Measurements from ENCODE around the gene SPATA7.

DNA sequence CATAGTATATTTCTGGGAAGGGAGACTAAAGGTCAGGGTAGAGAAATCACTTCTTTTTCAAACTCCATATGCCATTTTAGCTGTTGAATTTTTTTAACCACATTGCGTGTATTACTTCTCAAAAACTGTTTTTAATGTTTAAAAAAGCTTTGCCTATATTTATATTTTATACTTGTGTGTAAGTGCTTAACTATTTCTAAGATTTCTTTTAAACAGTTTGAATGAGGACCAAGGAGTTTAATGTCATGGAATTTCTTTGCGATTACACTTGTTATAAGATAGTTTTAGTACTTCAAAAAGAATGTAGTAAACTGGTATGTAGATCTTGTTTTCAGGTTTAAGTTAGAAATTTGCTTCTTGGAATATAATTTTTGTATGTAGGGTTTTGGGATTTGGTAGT is 7.2 kb downstream of the SPATA7 start:
- TF ChIP-seq EZH2 (IDR thresholded peaks at IDR 0.05; ENCODE audit: insufficient read depth, low read length): no peak
- TF ChIP-seq, protein P1, sequence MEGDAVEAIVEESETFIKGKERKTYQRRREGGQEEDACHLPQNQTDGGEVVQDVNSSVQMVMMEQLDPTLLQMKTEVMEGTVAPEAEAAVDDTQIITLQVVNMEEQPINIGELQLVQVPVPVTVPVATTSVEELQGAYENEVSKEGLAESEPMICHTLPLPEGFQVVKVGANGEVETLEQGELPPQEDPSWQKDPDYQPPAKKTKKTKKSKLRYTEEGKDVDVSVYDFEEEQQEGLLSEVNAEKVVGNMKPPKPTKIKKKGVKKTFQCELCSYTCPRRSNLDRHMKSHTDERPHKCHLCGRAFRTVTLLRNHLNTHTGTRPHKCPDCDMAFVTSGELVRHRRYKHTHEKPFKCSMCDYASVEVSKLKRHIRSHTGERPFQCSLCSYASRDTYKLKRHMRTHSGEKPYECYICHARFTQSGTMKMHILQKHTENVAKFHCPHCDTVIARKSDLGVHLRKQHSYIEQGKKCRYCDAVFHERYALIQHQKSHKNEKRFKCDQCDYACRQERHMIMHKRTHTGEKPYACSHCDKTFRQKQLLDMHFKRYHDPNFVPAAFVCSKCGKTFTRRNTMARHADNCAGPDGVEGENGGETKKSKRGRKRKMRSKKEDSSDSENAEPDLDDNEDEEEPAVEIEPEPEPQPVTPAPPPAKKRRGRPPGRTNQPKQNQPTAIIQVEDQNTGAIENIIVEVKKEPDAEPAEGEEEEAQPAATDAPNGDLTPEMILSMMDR (IDR thresholded peaks at IDR 0.05; ENCODE audit: insufficient read depth, low read depth, low read length): no peak

All from astrocyte (in vitro differentiated cells and primary cell).